Endothelial cell of umbilical vein (primary cell): ENCODE data around the gene AKT1. TPM values are rescaled to one million over a fixed set of nuclear protein-coding genes. Genes with fewer than 3 reads are reported as not detected.

Source experiments
- BruUV-seq: library from RNA; stranded (reverse); fragments of 400-500 nt; replicated peaks from 2 replicates; lab custom pipeline; 2021; lab: Mats Ljungman, UMichigan
- CTCF ChIA-PET: fragments of 300-600, 350-600 bp; sonication (Branson Sonifier 250); formaldehyde crosslinking; loops from one replicate; lab custom pipeline; 2021; ENCODE audit warnings: antibody characterized with exemption, inconsistent platforms; lab: Charles Lee
- POLR2A ChIA-PET: fragments of 300-600, 350-600 bp; sonication (Branson Sonifier 250); formaldehyde crosslinking; loops from one replicate; lab custom pipeline; 2021; ENCODE audit warnings: antibody characterized with exemption, inconsistent platforms; lab: Charles Lee
- DNase-seq: peaks from one replicate; pipeline ENCODE4 v3.0.0-alpha.2; 2011; ENCODE audit warnings: low read depth, low spot score
- FAIRE-seq: peaks from 2 replicates; lab custom pipeline; 2011; peaks lifted over from hg19 to GRCh38; lab: Jason Lieb, UNC
- H2AFZ ChIP-seq: 2 replicates; pipeline ENCODE4 v1.6.0; 2012; ENCODE audit warnings: low read depth, low read length, control low read depth, inconsistent platforms
- H3K27ac ChIP-seq: 2 replicates; pipeline ENCODE4 v1.5.1; 2011; ENCODE audit warnings: low read depth, mild to moderate bottlenecking, control low read depth, low read length, moderate library complexity; ENCODE audit not compliant: insufficient read depth
- H3K27me3 ChIP-seq, 2 experiments: 2 replicates each; pipeline versions ENCODE4 v1.6.0 to v1.6.1; 2011; ENCODE audit warnings: low read length in 2 of 2, mixed read lengths in 1 of 2; ENCODE audit not compliant: control insufficient read depth in 2 of 2, insufficient read depth in 2 of 2
- H3K36me3 ChIP-seq, 2 experiments: 2 replicates in 1 of 2; 3 replicates in 1 of 2; pipeline ENCODE4 v1.5.1; 2011; ENCODE audit warnings: low read length in 2 of 2, mild to moderate bottlenecking in 1 of 2, moderate library complexity in 1 of 2; ENCODE audit not compliant: control insufficient read depth in 2 of 2, insufficient read depth in 2 of 2; ENCODE audit errors: extremely low read depth in 1 of 2
- H3K4me1 ChIP-seq: 3 replicates; pipeline ENCODE4 v1.5.1; 2011; ENCODE audit warnings: mild to moderate bottlenecking, low read length; ENCODE audit not compliant: control insufficient read depth, insufficient read depth; ENCODE audit errors: extremely low read depth
- H3K4me2 ChIP-seq: 2 replicates; pipeline ENCODE4 v1.6.1; 2011; ENCODE audit warnings: low read length, control low read depth, mixed read lengths; ENCODE audit not compliant: insufficient read depth
- H3K4me3 ChIP-seq, 3 experiments: fragments of 200-600 bp in 1 of 3; sonication (generic), shearing (Covaris generic) in 1 of 3; replicated peaks in 1 of 3; 2 replicates each; pipeline ENCODE4 v1.5.1; 2011 to 2016; ENCODE audit warnings: control low read depth in 3 of 3, low read length in 3 of 3, mild to moderate bottlenecking in 2 of 3, inconsistent platforms in 1 of 3, low read depth in 1 of 3, moderate library complexity in 1 of 3; ENCODE audit not compliant: insufficient read depth in 1 of 3
- H3K79me2 ChIP-seq: 2 replicates; pipeline ENCODE4 v1.6.0; 2012; ENCODE audit warnings: low read length, inconsistent platforms; ENCODE audit not compliant: control insufficient read depth, insufficient read depth
- H3K9ac ChIP-seq: replicated peaks from 2 replicates; pipeline ENCODE3; 2011; ENCODE audit warnings: low read length, control low read depth; ENCODE audit not compliant: insufficient read depth; ENCODE audit errors: extremely low read depth
- H3K9me1 ChIP-seq: replicated peaks from 3 replicates; pipeline ENCODE4 v1.6.0; 2011; ENCODE audit warnings: mild to moderate bottlenecking, low read length; ENCODE audit not compliant: control insufficient read depth, insufficient read depth; ENCODE audit errors: extremely low read depth
- H3K9me3 ChIP-seq: replicated peaks from 2 replicates; pipeline ENCODE4 v1.5.1; 2012; ENCODE audit warnings: low read length, inconsistent platforms; ENCODE audit not compliant: control insufficient read depth, insufficient read depth
- H4K20me1 ChIP-seq: replicated peaks from 2 replicates; pipeline ENCODE3; 2011; ENCODE audit warnings: mild to moderate bottlenecking, low read length; ENCODE audit not compliant: control insufficient read depth, insufficient read depth; ENCODE audit errors: extremely low read depth
- EZH2 ChIP-seq: IDR thresholded peaks from 2 replicates; pipeline ENCODE4 v1.6.1; 2012; ENCODE audit warnings: borderline replicate concordance, low read depth, mild to moderate bottlenecking, moderate library complexity, low read length, inconsistent platforms; ENCODE audit not compliant: severe bottlenecking
- FOS ChIP-seq: IDR thresholded peaks from 2 replicates; pipeline ENCODE4 v1.6.1; 2011; ENCODE audit warnings: mild to moderate bottlenecking, low read length, moderate library complexity, borderline replicate concordance; ENCODE audit not compliant: insufficient read depth
- GATA2 ChIP-seq: IDR thresholded peaks from 2 replicates; pipeline ENCODE4 v1.7.0; 2011; ENCODE audit warnings: low read depth, mild to moderate bottlenecking, moderate library complexity, mixed read lengths, low read length; ENCODE audit not compliant: insufficient read length, insufficient read depth
- JUN ChIP-seq: IDR thresholded peaks from 2 replicates; pipeline ENCODE4 v1.6.1; 2011; ENCODE audit warnings: borderline replicate concordance, low read depth; ENCODE audit not compliant: insufficient read length, insufficient read depth
- MAX ChIP-seq: IDR thresholded peaks from 2 replicates; pipeline ENCODE4 v1.6.1; 2011; ENCODE audit not compliant: insufficient read depth, insufficient read length
- MYC ChIP-seq: IDR thresholded peaks from one replicate; pipeline ENCODE4 v1.6.1; 2011; ENCODE audit warnings: mild to moderate bottlenecking, low read depth, low read length
- POLR2A ChIP-seq: IDR thresholded peaks from 2 replicates; pipeline ENCODE4 v1.6.1; 2012; ENCODE audit warnings: low read depth, mild to moderate bottlenecking, control low read depth, low read length
- POLR2AphosphoS5 ChIP-seq: IDR thresholded peaks from 2 replicates; pipeline ENCODE4 v1.6.1; 2012; ENCODE audit warnings: low read depth, mild to moderate bottlenecking, control low read depth, low read length, moderate library complexity; ENCODE audit not compliant: insufficient read depth
- dilution Hi-C: fragments of 300-500 bp; cut with MboI; formaldehyde crosslinking; loops from one replicate; pipeline ENCODE4 v1.15.0; 2019; ENCODE audit warnings: low sequenced_read_pairs; ENCODE audit not compliant: extremely low pct_ligation_motif_present
- intact Hi-C: fragments of 100-400 bp; cut with micrococcal nuclease; formaldehyde crosslinking; loops from one replicate; pipeline ENCODE4 v1.10.0; 2022
- polyA plus RNA-seq, 4 experiments: library from polyadenylated mRNA; depleted of rRNA in 3 of 4; stranded (reverse) in 3 of 4; unstranded in 1 of 4; fragments of >200 nt; gene quantifications; 2 replicates each; pipeline versions ENCODE4 v1.2.1 to v1.2.3, GENCODE V29; 2011 to 2012; ENCODE audit warnings: missing spikeins in 1 of 4
- total RNA-seq: library from RNA; stranded (reverse); gene quantifications from 2 replicates; pipeline ENCODE4 v1.2.3, GENCODE V29; 2021

Gene AKT1
- total and polyA plus RNA-seq, 2 donors (not counting 3 experiments of a cell fraction or from before 2014, with no cell fraction given) = 177 to 191 TPM

DNA sequence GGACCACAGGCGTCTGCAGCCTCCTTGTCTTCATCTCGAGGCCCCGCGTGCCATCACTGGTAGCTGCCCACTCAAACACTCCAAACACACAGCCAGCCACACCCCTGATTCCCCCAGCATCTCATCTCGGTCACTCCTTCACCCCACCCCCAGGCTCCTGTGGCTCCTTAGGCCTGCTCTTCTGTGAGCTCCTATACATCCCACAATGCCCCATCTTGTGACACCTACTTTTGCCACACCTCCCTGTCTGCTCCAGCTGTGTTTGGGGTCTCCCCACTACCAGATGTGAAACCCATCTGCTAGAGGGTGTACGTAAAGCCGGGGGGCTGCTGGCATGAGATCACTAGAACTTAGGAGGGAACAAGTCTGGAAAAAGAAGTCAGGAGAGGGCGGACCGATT is 4.1 kb downstream of the AKT1 start:
- BruUV-seq = no TSS peak
- Histone ChIP-seq H4K20me1 (no peaks in the 10 kb centered on the region), H3K9ac (no peak overlapping the region), H3K4me3 (no peak overlapping the region), H3K36me3 (peaks cover 2 to 24% of the 10 kb centered on the region in 2 experiments), H3K9me3 (no peaks in the 10 kb centered on the region), H3K27ac (no peak overlapping the region), H2AFZ (no peak overlapping the region), H3K4me1 (peaks cover 10% of the 10 kb centered on the region), H3K27me3 (no peaks in the 10 kb centered on the region), H3K79me2 (peaks cover 68% of the 10 kb centered on the region), H3K9me1 (no peaks in the 10 kb centered on the region), H3K4me2 (no peak overlapping the region)
- dilution Hi-C loops (no loop called here), intact Hi-C loops (no loop called here)
- TF ChIP-seq POLR2AphosphoS5 = no peak
- TF ChIP-seq JUN = no peak
- no peak for TF ChIP-seq MAX
- TF ChIP-seq FOS = no peak
- TF ChIP-seq POLR2A = no peak
- TF ChIP-seq GATA2 = no peak
- TF ChIP-seq EZH2 = no peak
- TF ChIP-seq MYC = no peak
- DNase-seq (no peak), FAIRE-seq (no peak)
- POLR2A ChIA-PET = no interaction called here
- CTCF ChIA-PET = interaction anchor here (0.9 to 1.6 kb wide), 3 partner anchors 10 to 39 kb away, joined by 3 to 5 read pairs (median 4); partner anchors contain the start of genes SIVA1 and ZBTB42
